SK-N-SH (cell line): Measurements from ENCODE around the gene MED29. TPM values are rescaled to one million over a fixed set of nuclear protein-coding genes. Genes with fewer than 3 reads are reported as not detected.

Experiments used
- CTCF ChIA-PET: fragments of 300-600, 350-600 bp; formaldehyde crosslinking; extraction: SDS; loops from one replicate; lab custom pipeline; 2021; lab: Yijun Ruan, JAX
- POLR2A ChIA-PET: fragments of 350-600 bp; sonication (Branson Sonifier 250); formaldehyde crosslinking; extraction: SDS; loops from one replicate; lab custom pipeline; 2020; ENCODE audit warnings: antibody characterized with exemption, inconsistent platforms; lab: Yijun Ruan, JAX
- DNase-seq: peaks from one replicate; pipeline ENCODE4 v3.0.0; 2012
- H2AFZ ChIP-seq: fragments of 200-600 bp; sonication (generic); 2 replicates; pipeline ENCODE4 v1.8.1; 2016; ENCODE audit warnings: antibody characterized with exemption, mild to moderate bottlenecking, low read depth
- H3F3A ChIP-seq: fragments of 200-600 bp; sonication (generic); replicated peaks from 2 replicates; pipeline ENCODE3; 2016; ENCODE audit warnings: antibody characterized with exemption, mild to moderate bottlenecking; ENCODE audit not compliant: insufficient read depth
- H3K27ac ChIP-seq, 2 experiments: fragments of 200-500 bp in 1 of 2; fragments of 200-600 bp in 1 of 2; sonication (Bioruptor generic) in 1 of 2; sonication (generic), shearing (Covaris generic) in 1 of 2; 2 replicates each; pipeline versions ENCODE4 v1.5.1 to v1.6.1; 2014 to 2016; ENCODE audit warnings: low read depth in 2 of 2, inconsistent platforms in 1 of 2, low read length in 1 of 2, mild to moderate bottlenecking in 1 of 2, mixed read lengths in 1 of 2
- H3K27me3 ChIP-seq: fragments of 200-600 bp; sonication (generic), shearing (Covaris generic); 2 replicates; pipeline ENCODE4 v1.6.1; 2016; ENCODE audit warnings: mixed run types; ENCODE audit not compliant: insufficient read depth
- H3K36me3 ChIP-seq, 2 experiments: fragments of 200-500 bp in 1 of 2; fragments of 200-600 bp in 1 of 2; sonication (Bioruptor generic) in 1 of 2; sonication (generic) in 1 of 2; replicated peaks in 1 of 2; 2 replicates each; pipeline versions ENCODE3 to v1.5.1; 2014 to 2016; ENCODE audit warnings: low read length in 1 of 2, mild to moderate bottlenecking in 1 of 2; ENCODE audit not compliant: insufficient read depth in 2 of 2, control insufficient read depth in 1 of 2
- H3K4me1 ChIP-seq, 2 experiments: fragments of 200-500 bp in 1 of 2; fragments of 200-600 bp in 1 of 2; sonication (Bioruptor generic) in 1 of 2; sonication (generic), shearing (Covaris generic) in 1 of 2; 2 replicates each; pipeline versions ENCODE4 v1.5.1 to v1.6.1; 2014 to 2016; ENCODE audit warnings: low read depth in 1 of 2, low read length in 1 of 2, mixed run types in 1 of 2; ENCODE audit not compliant: insufficient read depth in 2 of 2, control insufficient read depth in 1 of 2
- H3K4me2 ChIP-seq: fragments of 200-600 bp; sonication (generic), shearing (Covaris generic); 2 replicates; pipeline ENCODE4 v1.6.1; 2017; ENCODE audit warnings: mixed run types
- H3K4me3 ChIP-seq, 2 experiments: fragments of 200-500 bp in 1 of 2; fragments of 200-600 bp in 1 of 2; sonication (Bioruptor generic) in 1 of 2; sonication (generic), shearing (Covaris generic) in 1 of 2; 2 replicates each; pipeline versions ENCODE4 v1.5.1 to v1.8.1; 2014 to 2016; ENCODE audit warnings: low read depth in 2 of 2, inconsistent platforms in 1 of 2, low read length in 1 of 2, mild to moderate bottlenecking in 1 of 2, mixed read lengths in 1 of 2, moderate library complexity in 1 of 2
- H3K79me2 ChIP-seq: fragments of 200-600 bp; sonication (generic); 2 replicates; pipeline ENCODE4 v1.8.1; 2017; ENCODE audit warnings: mild to moderate bottlenecking; ENCODE audit not compliant: insufficient read depth
- H3K9ac ChIP-seq: fragments of 200-600 bp; sonication (generic); 2 replicates; pipeline ENCODE4 v1.6.1; 2017; ENCODE audit warnings: mixed run types
- H3K9me2 ChIP-seq: fragments of 200-600 bp; sonication (generic); 2 replicates; pipeline ENCODE4 v1.6.1; 2017; ENCODE audit warnings: mixed run types
- H3K9me3 ChIP-seq: fragments of 200-600 bp; sonication (generic); 2 replicates; pipeline ENCODE4 v1.6.1; 2017; ENCODE audit warnings: mixed run types, mild to moderate bottlenecking, moderate library complexity
- H4K20me1 ChIP-seq: fragments of 200-600 bp; sonication (generic); 2 replicates; pipeline ENCODE4 v1.6.1; 2017; ENCODE audit warnings: mild to moderate bottlenecking, mixed run types; ENCODE audit not compliant: insufficient read depth
- ELF1 ChIP-seq: IDR thresholded peaks from 2 replicates; pipeline ENCODE4 v1.4.0; 2012
- EP300 ChIP-seq, 2 experiments: IDR thresholded peaks; 2 replicates each; pipeline versions ENCODE4 v1.4.0 to v1.6.1; 2012; ENCODE audit warnings: borderline replicate concordance in 1 of 2, low read depth in 1 of 2, low read length in 1 of 2
- FOSL2 ChIP-seq: IDR thresholded peaks from 2 replicates; pipeline ENCODE4 v1.4.0; 2012; ENCODE audit warnings: low read depth, mild to moderate bottlenecking, moderate library complexity, borderline replicate concordance
- FOXM1 ChIP-seq: IDR thresholded peaks from 2 replicates; pipeline ENCODE4 v1.4.0; 2012; ENCODE audit warnings: low read depth, mild to moderate bottlenecking
- GABPA ChIP-seq: IDR thresholded peaks from 2 replicates; pipeline ENCODE4 v1.4.0; 2012; ENCODE audit warnings: low read depth, mild to moderate bottlenecking
- IRF3 ChIP-seq: fragments of 150-350 bp; IDR thresholded peaks from 2 replicates; pipeline ENCODE4 v1.6.1; 2016; ENCODE audit warnings: mild to moderate bottlenecking, low read depth, low read length
- JUND ChIP-seq: IDR thresholded peaks from 2 replicates; pipeline ENCODE4 v1.4.0; 2012
- MXI1 ChIP-seq: IDR thresholded peaks from 2 replicates; pipeline ENCODE4 v1.6.1; 2012; ENCODE audit warnings: mild to moderate bottlenecking, low read depth, low read length, improper control_type of control experiment
- NFIC ChIP-seq: IDR thresholded peaks from 2 replicates; pipeline ENCODE4 v1.4.0; 2012; ENCODE audit warnings: borderline replicate concordance
- PBX3 ChIP-seq: IDR thresholded peaks from 2 replicates; pipeline ENCODE4; 2012
- POLR2AphosphoS5 ChIP-seq: IDR thresholded peaks from 2 replicates; pipeline ENCODE4 v1.6.1; 2012; ENCODE audit warnings: low read depth, low read length
- SMC3 ChIP-seq: IDR thresholded peaks from 2 replicates; pipeline ENCODE4 v1.6.1; 2012; ENCODE audit warnings: low read depth, low read length, improper control_type of control experiment
- YY1 ChIP-seq: IDR thresholded peaks from 2 replicates; pipeline ENCODE4 v1.4.0; 2012; ENCODE audit warnings: low read depth, mild to moderate bottlenecking
- WGBS: methylation state at CpG from one replicate; pipeline ENCODE4 v1.1.6; 2017; ENCODE audit warnings: low lambda C conversion rate; 5-methylcytosine and 5-hydroxymethylcytosine counted together
- polyA plus RNA-seq, 3 experiments: library from polyadenylated mRNA; depleted of rRNA; stranded (reverse); fragments of >200 nt; gene quantifications; 2 replicates each; pipeline ENCODE4 v1.2.3, GENCODE V29; 2012

MED29 gene
- polyA plus RNA-seq, 1 of the 3 experiments (the other 2 are of a cell fraction): 32.0 TPM

- H3F3A ChIP-seq: peaks cover 12% of the 10 kb centered on the region
- CTCF ChIA-PET: no interaction called here
- no peaks in the 10 kb centered on the region for H4K20me1 ChIP-seq
- 94% methylated on average over 5 of the region's 5 CpGs for WGBS
- peaks cover 18 to 27% of the 10 kb centered on the region in 2 experiments for H3K36me3 ChIP-seq
- POLR2A ChIA-PET: interaction anchor here (3.0 kb wide), 1 partner anchor 14 kb away, joined by 10 read pairs; the partner anchor contains the start of gene RPS16
- no peaks in the 10 kb centered on the region for H3K4me1 ChIP-seq
- H3K9me3 ChIP-seq: no peaks in the 10 kb centered on the region
- no peak for TF ChIP-seq POLR2AphosphoS5
- TF ChIP-seq PBX3: no peak
- no peak for TF ChIP-seq FOXM1
- no peak for TF ChIP-seq FOSL2
- TF ChIP-seq ELF1: no peak
- TF ChIP-seq MXI1: no peak
- TF ChIP-seq IRF3: no peak
- TF ChIP-seq SMC3: no peak
- no peak for TF ChIP-seq NFIC
- no peak for TF ChIP-seq GABPA
- TF ChIP-seq, all 33 proteins: peak for 0
- Histone ChIP-seq H3K9ac (no peak overlapping the region), H3K79me2 (peaks cover 9% of the 10 kb centered on the region; the same call in 1 of the 2 replicates), H2AFZ (no peak overlapping the region), H3K27me3 (no peaks in the 10 kb centered on the region), H3K4me3 (no peak overlapping the region), H3K4me2 (no peak overlapping the region), H3K9me2 (no peaks in the 10 kb centered on the region), H3K27ac (no peak overlapping the region)
- DNase-seq: no peak
Measured at GRCh38 chr19:39422020-39422419, 30.8 kb downstream of the MED29 start.

- WGBS: 89% methylated on average over 32 of the region's 35 CpGs
- ChIA-PET CTCF (interaction anchor here (0.9 to 1.4 kb wide), 4 partner anchors 9 to 51 kb away, joined by 3 to 7 read pairs (median 4); partner anchors contain the start of gene PLEKHG2), POLR2A (interaction anchor here (2.9 kb wide), 1 partner anchor 12 kb away, joined by 17 read pairs; the partner anchor contains the start of gene RPS16)
- no peak overlapping the region for H3K27ac ChIP-seq
- peaks cover 3 to 5% of the 10 kb centered on the region in 2 experiments; a peak in 2 of 4 replicates for H3K4me1 ChIP-seq
- H4K20me1 ChIP-seq: no peaks in the 10 kb centered on the region
- H3K4me3 ChIP-seq: no peak overlapping the region
- no peaks in the 10 kb centered on the region for H3K9me2 ChIP-seq
- TF ChIP-seq JUND: no peak
- TF ChIP-seq YY1: no peak
- no peak for TF ChIP-seq EP300 (IDR thresholded peaks at IDR 0.05; ENCODE audit: borderline replicate concordance in 1 of 2, low read depth in 1 of 2, low read length in 1 of 2)
- no peaks in the 10 kb centered on the region; the same call in 1 of the 2 replicates for H3K79me2 ChIP-seq
- H3K36me3 ChIP-seq: peaks cover 18 to 25% of the 10 kb centered on the region in 2 experiments
- no peaks in the 10 kb centered on the region for H3K27me3 ChIP-seq
- DNase-seq: no peak
- H2AFZ ChIP-seq: no peak overlapping the region
- H3K9me3 ChIP-seq: no peaks in the 10 kb centered on the region
- H3K9ac ChIP-seq: no peak overlapping the region
- peaks cover 21% of the 10 kb centered on the region for H3F3A ChIP-seq
- H3K4me2 ChIP-seq: no peak overlapping the region
Measured at GRCh38 chr19:39423258-39424086, 32.3 kb downstream of the MED29 start.
